ENCODE results near the gene DCUN1D1.
A peak's percentile ranks its signal among the peaks of the same experiment; 100 is the strongest.

DCUN1D1 gene

DNA sequence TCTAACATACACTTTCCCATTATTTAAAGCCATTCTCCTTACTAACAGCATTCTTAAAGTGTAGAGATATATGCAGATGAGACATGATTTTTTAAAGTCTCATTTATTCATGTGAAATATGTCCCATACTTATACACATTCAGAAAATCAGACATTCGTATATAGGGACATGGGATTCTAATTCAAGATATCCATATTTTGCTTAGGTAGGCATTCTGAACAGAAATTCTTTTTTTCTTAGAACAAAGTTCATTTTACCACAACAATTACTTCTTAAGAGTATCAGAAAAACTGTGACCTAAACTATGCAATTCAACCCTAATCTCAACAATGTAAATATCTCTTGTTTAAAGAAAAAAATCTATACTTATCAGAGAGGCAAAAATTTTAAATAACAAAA is 16.2 kb downstream of the DCUN1D1 start:
- peaks cover 38% of the 10 kb centered on the region for H3K4me1 Mint-ChIP-seq
- DNase-seq (no peak), ATAC-seq (no peak)
- no peak overlapping the region for H3K27ac Mint-ChIP-seq
- H3K4me3 Mint-ChIP-seq: no peak overlapping the region
- no peaks in the 10 kb centered on the region for H3K9me3 Mint-ChIP-seq
- H3K27me3 Mint-ChIP-seq: no peaks in the 10 kb centered on the region
- peaks cover 16% of the 10 kb centered on the region for H3K36me3 Mint-ChIP-seq (ENCODE audit: low read depth)

DNA sequence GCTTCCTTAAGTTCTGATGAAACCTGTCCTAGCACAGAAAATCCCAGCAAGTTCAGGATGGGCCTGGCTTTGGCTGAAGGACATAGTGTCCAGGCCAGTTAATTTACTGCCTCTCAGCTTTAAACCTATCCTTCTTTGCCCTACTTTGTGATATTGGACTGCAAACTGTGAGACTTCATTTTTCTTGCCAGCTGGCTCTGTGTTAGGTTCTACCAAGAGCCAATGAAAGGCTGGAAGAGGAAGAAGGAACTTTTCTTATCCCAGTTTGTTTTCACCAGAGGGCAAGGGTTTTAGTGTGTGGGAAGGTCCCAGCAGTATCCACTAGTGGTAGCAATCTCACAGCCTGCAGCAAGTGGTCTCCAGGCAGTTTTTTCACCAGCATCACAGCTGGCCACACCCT is 18.2 kb downstream of the DCUN1D1 start:
- no peak for ATAC-seq
- peaks cover 18% of the 10 kb centered on the region for H3K36me3 Mint-ChIP-seq (ENCODE audit: low read depth)
- peaks cover 18% of the 10 kb centered on the region for H3K4me1 Mint-ChIP-seq
- H3K4me3 Mint-ChIP-seq: no peak overlapping the region
- DNase-seq: no peak
- H3K9me3 Mint-ChIP-seq: no peaks in the 10 kb centered on the region
- H3K27me3 Mint-ChIP-seq: no peaks in the 10 kb centered on the region
- H3K27ac Mint-ChIP-seq: no peak overlapping the region

DNA sequence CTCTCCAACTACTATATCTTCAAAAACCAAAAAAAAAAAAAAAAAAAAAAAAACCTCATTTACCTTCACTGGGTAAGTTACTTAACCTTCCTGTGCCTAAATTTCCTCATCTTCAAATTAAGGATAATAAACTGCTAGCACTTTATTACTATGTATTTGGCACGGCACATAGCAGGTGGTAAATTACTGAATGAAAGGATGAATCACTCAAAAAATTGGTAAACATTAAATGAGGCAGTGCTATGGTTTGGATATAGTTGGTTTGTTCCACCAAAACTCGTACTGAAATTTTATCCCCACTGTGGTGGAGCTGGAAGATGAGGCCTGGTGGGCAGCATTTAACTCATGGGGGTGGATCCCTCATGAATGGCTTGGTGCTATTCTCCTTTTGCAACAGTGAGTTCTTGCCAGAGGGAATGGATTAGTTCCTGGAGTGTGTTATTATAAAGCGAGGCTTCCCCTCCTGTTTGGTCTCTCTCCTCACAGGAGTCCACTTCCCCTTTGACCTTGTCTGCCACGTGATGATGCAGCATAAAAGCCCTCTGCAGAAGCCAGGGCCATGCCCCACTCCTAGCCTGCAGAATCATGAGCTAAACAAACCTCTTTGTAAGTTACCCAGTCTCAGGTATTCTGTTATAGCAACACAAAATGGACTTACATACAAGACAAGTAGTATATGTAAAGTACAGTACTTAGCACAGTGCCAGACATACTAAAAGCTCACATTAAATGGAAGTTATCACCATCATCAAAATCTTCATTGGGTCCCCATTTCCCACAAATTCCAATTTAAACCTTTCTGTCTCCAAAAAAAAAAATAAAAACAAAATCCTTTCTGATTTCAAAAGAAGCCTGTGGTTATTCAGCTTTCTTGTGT is 20.6 kb downstream of the DCUN1D1 start:
- H3K4me3 Mint-ChIP-seq: no peak overlapping the region
- no peak overlapping the region for H3K27ac Mint-ChIP-seq
- DNase-seq (no peak), ATAC-seq (no peak)
- no peaks in the 10 kb centered on the region for H3K27me3 Mint-ChIP-seq
- no peaks in the 10 kb centered on the region for H3K9me3 Mint-ChIP-seq
- H3K36me3 Mint-ChIP-seq (ENCODE audit: low read depth): peaks cover 22% of the 10 kb centered on the region
- no peaks in the 10 kb centered on the region for H3K4me1 Mint-ChIP-seq

DNA sequence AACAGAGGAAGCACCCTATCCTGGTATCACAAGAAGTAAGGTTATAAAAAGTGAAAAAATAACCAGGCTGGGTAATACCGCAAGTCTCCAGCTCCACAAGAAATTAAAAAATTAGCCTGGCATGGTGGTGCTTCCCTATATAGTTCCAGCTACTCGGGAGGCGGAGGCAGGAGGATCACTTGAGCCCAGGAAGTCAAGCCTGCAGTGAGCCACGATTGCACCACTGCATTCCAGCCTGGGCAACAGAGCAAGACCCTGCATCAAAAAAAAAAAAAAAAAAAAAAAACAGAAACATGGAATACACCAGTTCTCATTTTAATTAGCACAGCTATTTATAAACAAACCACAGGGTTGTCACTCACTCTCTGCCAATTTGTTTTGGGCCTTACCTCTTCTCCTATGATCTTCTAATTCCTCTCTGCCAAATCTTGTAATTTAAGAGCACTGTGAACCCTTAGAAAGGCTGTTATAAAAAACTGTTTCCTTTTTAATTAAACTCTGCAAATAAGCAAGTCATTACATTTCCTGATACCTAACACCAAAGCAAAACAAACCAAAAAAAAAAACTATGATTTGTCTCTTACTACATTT is 22.6 kb downstream of the DCUN1D1 start:
- DNase-seq (no peak), ATAC-seq (no peak)
- no peak overlapping the region for H3K27ac Mint-ChIP-seq
- H3K36me3 Mint-ChIP-seq (ENCODE audit: low read depth): peaks cover 22% of the 10 kb centered on the region
- no peaks in the 10 kb centered on the region for H3K27me3 Mint-ChIP-seq
- no peaks in the 10 kb centered on the region for H3K4me1 Mint-ChIP-seq
- H3K9me3 Mint-ChIP-seq: no peaks in the 10 kb centered on the region
- no peak overlapping the region for H3K4me3 Mint-ChIP-seq

- Mint-ChIP-seq H3K27me3 (no peaks in the 10 kb centered on the region), H3K27ac (no peak overlapping the region), H3K36me3 (ENCODE audit: low read depth) (peaks cover 28% of the 10 kb centered on the region), H3K9me3 (no peaks in the 10 kb centered on the region), H3K4me3 (no peak overlapping the region), H3K4me1 (no peaks in the 10 kb centered on the region)
- ATAC-seq (no peak), DNase-seq (no peak)
Observed at GRCh38 chr3:182957226-182957625, 23.1 kb downstream of the DCUN1D1 start.

- Mint-ChIP-seq H3K36me3 (ENCODE audit: low read depth) (peaks cover 32% of the 10 kb centered on the region), H3K4me1 (no peaks in the 10 kb centered on the region), H3K27ac (no peak overlapping the region), H3K9me3 (no peaks in the 10 kb centered on the region), H3K4me3 (no peak overlapping the region), H3K27me3 (no peaks in the 10 kb centered on the region)
- DNase-seq (no peak), ATAC-seq (no peak)
Observed at GRCh38 chr3:182954553-182955235, 25.6 kb downstream of the DCUN1D1 start.

DNA sequence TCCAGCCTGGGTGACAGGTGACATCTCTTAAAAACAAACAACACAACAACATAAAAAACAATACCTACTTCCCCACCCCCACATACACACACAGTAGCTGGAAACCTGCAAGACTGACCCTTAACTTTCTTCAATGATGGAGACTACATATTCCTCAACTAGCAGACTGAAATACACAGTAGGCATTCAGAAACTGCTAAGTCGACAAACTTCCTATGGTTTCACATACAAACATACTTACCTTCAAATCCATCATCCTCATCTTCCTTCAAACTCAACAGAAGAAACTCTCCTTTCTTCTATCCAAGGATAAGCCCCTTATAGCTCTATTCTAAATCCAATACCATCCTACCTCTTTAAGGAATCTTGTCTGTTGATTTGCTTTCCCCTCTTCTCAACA is 30.6 kb downstream of the DCUN1D1 start:
- no peak for ATAC-seq

GRCh38 chr3:182948305-182948704 is 32.0 kb downstream of the DCUN1D1 start:
- Mint-ChIP-seq H3K27ac (no peak overlapping the region), H3K27me3 (no peaks in the 10 kb centered on the region), H3K36me3 (ENCODE audit: low read depth) (peaks cover 40% of the 10 kb centered on the region), H3K4me3 (no peak overlapping the region), H3K9me3 (no peaks in the 10 kb centered on the region), H3K4me1 (no peaks in the 10 kb centered on the region)
- ATAC-seq (no peak), DNase-seq (no peak)

More for the DNA sequence above, 30.6 kb downstream of the DCUN1D1 start:
- H3K4me3 Mint-ChIP-seq: no peak overlapping the region
- H3K27ac Mint-ChIP-seq: no peak overlapping the region
- H3K9me3 Mint-ChIP-seq: no peaks in the 10 kb centered on the region
- H3K4me1 Mint-ChIP-seq: no peaks in the 10 kb centered on the region
- H3K27me3 Mint-ChIP-seq: no peaks in the 10 kb centered on the region
- H3K36me3 Mint-ChIP-seq (ENCODE audit: low read depth): peaks cover 38% of the 10 kb centered on the region
- no peak for DNase-seq

GRCh38 chr3:182947888-182948287 is 32.5 kb downstream of the DCUN1D1 start:
- Mint-ChIP-seq H3K27me3 (no peaks in the 10 kb centered on the region), H3K4me1 (no peaks in the 10 kb centered on the region), H3K4me3 (no peak overlapping the region), H3K9me3 (no peaks in the 10 kb centered on the region), H3K27ac (no peak overlapping the region), H3K36me3 (ENCODE audit: low read depth) (peaks cover 38% of the 10 kb centered on the region)
- DNase-seq (no peak), ATAC-seq (peak; percentile 40)

DNA sequence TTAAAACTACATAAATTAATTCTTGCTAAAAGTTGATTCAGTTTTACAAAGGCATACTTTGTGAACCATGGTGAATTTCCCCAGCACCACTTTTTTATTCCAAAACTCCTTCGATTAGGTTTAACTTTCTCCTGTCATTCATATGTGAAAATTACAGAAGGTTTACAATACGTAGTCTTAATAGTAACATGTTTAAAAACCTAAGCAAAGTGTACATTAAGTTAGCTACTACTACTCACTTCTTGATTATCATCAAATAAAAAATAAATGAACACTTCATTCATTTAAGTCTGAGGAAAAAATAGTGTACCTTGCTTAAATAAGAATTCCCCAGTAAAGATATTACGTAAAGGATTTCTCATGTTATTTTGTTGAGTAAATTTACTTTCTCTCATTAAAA is 38.6 kb downstream of the DCUN1D1 start:
- no peaks in the 10 kb centered on the region for H3K27me3 Mint-ChIP-seq
- H3K27ac Mint-ChIP-seq: no peak overlapping the region
- no peak overlapping the region for H3K4me3 Mint-ChIP-seq
- DNase-seq: no peak
- no peaks in the 10 kb centered on the region for H3K9me3 Mint-ChIP-seq
- peaks cover 24% of the 10 kb centered on the region for H3K36me3 Mint-ChIP-seq (ENCODE audit: low read depth)
- ATAC-seq: no peak
- H3K4me1 Mint-ChIP-seq: peaks cover 29% of the 10 kb centered on the region

- Mint-ChIP-seq H3K4me1 (peaks cover 35% of the 10 kb centered on the region), H3K9me3 (no peaks in the 10 kb centered on the region), H3K4me3 (no peak overlapping the region), H3K27ac (peak overlapping the region; percentile 84), H3K36me3 (ENCODE audit: low read depth) (peaks cover 12% of the 10 kb centered on the region), H3K27me3 (no peaks in the 10 kb centered on the region)
- DNase-seq (no peak), ATAC-seq (peak; percentile 87)
Observed at GRCh38 chr3:182940266-182940808, 40.0 kb downstream of the DCUN1D1 start.

DNA sequence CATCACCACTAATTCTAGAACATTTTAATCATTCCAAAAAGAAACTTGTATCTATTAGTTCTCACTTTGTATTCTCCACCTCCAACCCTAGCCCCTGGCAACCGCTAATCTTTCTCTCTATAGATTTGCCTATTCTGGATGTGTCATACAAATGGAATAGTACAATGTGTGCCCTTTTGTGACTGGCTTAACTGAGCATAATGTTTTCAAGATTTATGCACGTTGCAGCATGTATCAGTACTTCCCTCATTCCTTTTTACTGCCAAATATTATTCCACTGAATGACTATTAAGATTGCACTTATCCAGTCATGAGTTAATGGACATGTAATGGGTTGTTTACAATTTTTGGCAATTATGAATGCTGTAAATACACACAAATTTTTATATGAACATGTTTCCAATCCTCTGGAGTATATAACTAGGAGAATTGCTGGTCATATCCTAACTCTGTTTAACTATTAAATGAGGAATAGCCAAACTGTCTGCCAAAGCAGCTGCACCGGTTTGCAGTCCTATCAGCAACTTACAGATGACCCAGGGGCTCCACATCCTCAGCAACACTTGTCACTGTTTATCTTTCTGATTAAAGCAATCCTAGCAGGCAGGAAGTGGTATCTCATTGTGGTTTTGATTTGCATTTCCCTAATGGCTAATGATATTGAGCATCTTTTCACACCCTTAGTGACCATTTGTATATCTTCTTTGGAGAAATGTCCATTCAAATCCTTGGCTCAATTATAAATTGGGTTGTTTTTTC is 42.9 kb downstream of the DCUN1D1 start:
- DNase-seq: no peak
- Mint-ChIP-seq H3K4me3 (no peak overlapping the region), H3K27me3 (no peaks in the 10 kb centered on the region), H3K4me1 (peaks cover 35% of the 10 kb centered on the region), H3K27ac (no peak overlapping the region), H3K9me3 (no peaks in the 10 kb centered on the region), H3K36me3 (ENCODE audit: low read depth) (peaks cover 7% of the 10 kb centered on the region)
- ATAC-seq: no peak

GRCh38 chr3:182936918-182937285 is 43.4 kb downstream of the DCUN1D1 start:
- no peak overlapping the region for H3K4me3 Mint-ChIP-seq
- ATAC-seq (no peak), DNase-seq (no peak)
- H3K9me3 Mint-ChIP-seq: no peaks in the 10 kb centered on the region
- H3K4me1 Mint-ChIP-seq: peaks cover 35% of the 10 kb centered on the region
- no peak overlapping the region for H3K27ac Mint-ChIP-seq
- no peaks in the 10 kb centered on the region for H3K27me3 Mint-ChIP-seq
- peaks cover 7% of the 10 kb centered on the region for H3K36me3 Mint-ChIP-seq (ENCODE audit: low read depth)

GRCh38 chr3:182936239-182936917 is 44.0 kb downstream of the DCUN1D1 start:
- no peak for ATAC-seq
- no peak for DNase-seq
- Mint-ChIP-seq H3K36me3 (ENCODE audit: low read depth) (peaks cover 11% of the 10 kb centered on the region), H3K27ac (no peak overlapping the region), H3K4me1 (peaks cover 35% of the 10 kb centered on the region), H3K4me3 (no peak overlapping the region), H3K27me3 (no peaks in the 10 kb centered on the region), H3K9me3 (no peaks in the 10 kb centered on the region)
